NCI-H2081 (cell line): ENCODE measurements around the gene PABPC1L.
A peak's percentile ranks its signal among the peaks of the same experiment; 100 is the strongest.

Source experiments
- DNase-seq, 2 experiments: peaks; one replicate each; lab custom pipeline; 2025; lab: John Stamatoyannopoulos, UW

PABPC1L gene

GRCh38 chr20:44942264-44942973, 32.6 kb downstream of the PABPC1L start:
- no peak for DNase-seq

GRCh38 chr20:44943828-44944227, 34.0 kb downstream of the PABPC1L start:
- DNase-seq = no peak

- no peak for DNase-seq
These were observed 35.4 kb downstream of the PABPC1L start for GRCh38 chr20:44945261-44945660.

GRCh38 chr20:44946271-44946852, 36.5 kb downstream of the PABPC1L start:
- no peak for DNase-seq

- no peak for DNase-seq
These were observed 38.2 kb downstream of the PABPC1L start for GRCh38 chr20:44948107-44948506.

- DNase-seq = no peak
These were observed 38.7 kb downstream of the PABPC1L start for GRCh38 chr20:44948513-44948912.

- no peak for DNase-seq
These were observed 40.5 kb downstream of the PABPC1L start for GRCh38 chr20:44950368-44950767.

GRCh38 chr20:44952731-44953130, 42.9 kb downstream of the PABPC1L start:
- no peak for DNase-seq

- DNase-seq = no peak
These were observed 44.4 kb downstream of the PABPC1L start for GRCh38 chr20:44954211-44954610.

- no peak for DNase-seq
These were observed 45.4 kb downstream of the PABPC1L start for GRCh38 chr20:44955270-44955669.

GRCh38 chr20:44956410-44956809, 46.5 kb downstream of the PABPC1L start:
- DNase-seq = no peak

- no peak for DNase-seq
These were observed 48.4 kb downstream of the PABPC1L start for GRCh38 chr20:44958276-44958675.

- DNase-seq = no peak
These were observed 49.3 kb downstream of the PABPC1L start for GRCh38 chr20:44959082-44959637.

- DNase-seq = no peak
These were observed 49.8 kb downstream of the PABPC1L start for GRCh38 chr20:44959638-44960102.

GRCh38 chr20:44960103-44960852, 50.4 kb downstream of the PABPC1L start, which contains the start of gene TOMM34:
TSS of gene TOMM34 (minus strand) at chr20:44960397. CDS start at chr20:44960333, 64 bp downstream.
- peak; percentile 93 to 95 for DNase-seq

- DNase-seq = no peak
These were observed 51.4 kb downstream of the PABPC1L start for GRCh38 chr20:44961011-44961869.

GRCh38 chr20:44961870-44962267, 52.0 kb downstream of the PABPC1L start:
- DNase-seq = no peak

GRCh38 chr20:44962483-44962882, 52.6 kb downstream of the PABPC1L start:
- no peak for DNase-seq

GRCh38 chr20:44963325-44964215, 53.7 kb downstream of the PABPC1L start:
- no peak for DNase-seq

GRCh38 chr20:44965651-44966029, 55.8 kb downstream of the PABPC1L start:
- DNase-seq = no peak
